Hepatocyte (in vitro differentiated cells): ENCODE measurements around the gene ALK.

Experiments
- EZH2 ChIP-seq: fragments of 200-600 bp; sonication (generic); IDR thresholded peaks from 2 replicates; pipeline ENCODE4 v1.6.1; 2016; ENCODE audit warnings: antibody characterized with exemption, mild to moderate bottlenecking, borderline replicate concordance
- EZH2phosphoT487 ChIP-seq: fragments of 200-600 bp; sonication (generic); IDR thresholded peaks from one replicate; pipeline ENCODE4 v1.6.1; 2018; ENCODE audit warnings: antibody characterized with exemption, mild to moderate bottlenecking, low read depth, moderate library complexity; ENCODE audit not compliant: unreplicated experiment, severe bottlenecking
- TF ChIP-seq, protein P1 (sequence below): fragments of 200-600 bp; sonication (generic); IDR thresholded peaks from 2 replicates; pipeline ENCODE4 v1.5.1; 2016; ENCODE audit warnings: antibody characterized with exemption, mild to moderate bottlenecking; ENCODE audit not compliant: poor library complexity

DNA sequence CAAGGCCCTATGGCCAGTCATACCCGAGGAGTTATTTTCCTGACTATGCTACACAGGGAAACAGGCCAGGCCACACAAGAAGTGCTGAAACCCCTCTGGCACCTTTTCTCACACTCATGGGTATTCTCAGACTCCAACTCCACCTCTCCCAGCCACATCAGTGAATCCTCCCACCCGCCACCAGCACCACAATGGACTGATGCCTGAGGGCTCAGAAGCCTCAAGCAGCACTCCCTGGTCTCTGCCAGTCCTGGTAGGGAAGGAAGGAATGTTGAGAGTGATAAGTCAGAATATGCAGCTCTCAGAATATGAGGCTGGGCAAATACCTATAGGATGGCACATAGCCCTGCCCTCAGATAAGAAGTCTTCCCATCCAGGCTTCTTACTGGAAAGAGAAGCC is 391.1 kb downstream of the ALK start:
- TF ChIP-seq, protein P1, sequence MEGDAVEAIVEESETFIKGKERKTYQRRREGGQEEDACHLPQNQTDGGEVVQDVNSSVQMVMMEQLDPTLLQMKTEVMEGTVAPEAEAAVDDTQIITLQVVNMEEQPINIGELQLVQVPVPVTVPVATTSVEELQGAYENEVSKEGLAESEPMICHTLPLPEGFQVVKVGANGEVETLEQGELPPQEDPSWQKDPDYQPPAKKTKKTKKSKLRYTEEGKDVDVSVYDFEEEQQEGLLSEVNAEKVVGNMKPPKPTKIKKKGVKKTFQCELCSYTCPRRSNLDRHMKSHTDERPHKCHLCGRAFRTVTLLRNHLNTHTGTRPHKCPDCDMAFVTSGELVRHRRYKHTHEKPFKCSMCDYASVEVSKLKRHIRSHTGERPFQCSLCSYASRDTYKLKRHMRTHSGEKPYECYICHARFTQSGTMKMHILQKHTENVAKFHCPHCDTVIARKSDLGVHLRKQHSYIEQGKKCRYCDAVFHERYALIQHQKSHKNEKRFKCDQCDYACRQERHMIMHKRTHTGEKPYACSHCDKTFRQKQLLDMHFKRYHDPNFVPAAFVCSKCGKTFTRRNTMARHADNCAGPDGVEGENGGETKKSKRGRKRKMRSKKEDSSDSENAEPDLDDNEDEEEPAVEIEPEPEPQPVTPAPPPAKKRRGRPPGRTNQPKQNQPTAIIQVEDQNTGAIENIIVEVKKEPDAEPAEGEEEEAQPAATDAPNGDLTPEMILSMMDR = no peak
- TF ChIP-seq EZH2phosphoT487 = no peak
- no peak for TF ChIP-seq EZH2
